ENCODE data around the gene CABP1.

CABP1 gene

DNA sequence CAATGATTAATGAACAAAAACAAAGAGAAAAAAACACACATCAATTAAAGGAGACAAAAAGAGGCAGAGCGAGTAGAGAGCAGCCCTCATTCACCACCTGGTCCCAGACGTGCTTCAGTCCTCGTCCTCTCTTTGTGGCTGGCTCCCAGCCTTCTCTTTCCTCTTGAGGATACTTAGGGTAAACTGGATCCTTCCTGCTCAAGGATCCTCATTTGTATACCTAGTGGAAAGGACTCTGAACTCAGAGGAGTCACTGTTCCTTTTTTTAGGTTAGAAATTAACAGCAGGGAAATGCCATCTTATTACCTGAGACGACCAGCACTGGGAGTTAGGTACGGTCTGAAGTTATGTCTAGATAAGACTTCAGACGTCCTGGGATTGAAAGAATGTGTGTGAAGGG, 56.2 kb downstream of the CABP1 start:
- DNase-seq (ENCODE audit: low read depth), result no peak

DNA sequence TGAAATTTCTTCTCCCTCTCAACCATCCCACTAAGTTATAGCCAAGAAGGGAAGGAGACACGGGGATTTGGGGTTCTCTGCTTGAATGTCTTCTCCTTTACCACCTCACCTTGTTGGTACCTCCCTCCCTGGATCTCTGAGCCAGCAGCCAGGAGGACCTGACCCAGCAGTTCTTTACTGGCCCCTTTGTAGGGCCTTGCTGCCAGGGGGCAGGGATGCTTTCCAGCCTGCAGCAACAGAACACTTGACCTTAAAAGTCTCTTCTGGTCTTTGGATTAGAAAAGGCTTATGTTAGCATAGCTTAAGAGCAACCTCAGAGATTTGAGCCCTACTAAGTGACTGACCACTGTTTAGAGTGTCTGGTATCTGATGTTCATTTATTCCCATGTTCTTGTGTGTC, 56.9 kb downstream of the CABP1 start:
- no peak for DNase-seq (ENCODE audit: low read depth)

DNA sequence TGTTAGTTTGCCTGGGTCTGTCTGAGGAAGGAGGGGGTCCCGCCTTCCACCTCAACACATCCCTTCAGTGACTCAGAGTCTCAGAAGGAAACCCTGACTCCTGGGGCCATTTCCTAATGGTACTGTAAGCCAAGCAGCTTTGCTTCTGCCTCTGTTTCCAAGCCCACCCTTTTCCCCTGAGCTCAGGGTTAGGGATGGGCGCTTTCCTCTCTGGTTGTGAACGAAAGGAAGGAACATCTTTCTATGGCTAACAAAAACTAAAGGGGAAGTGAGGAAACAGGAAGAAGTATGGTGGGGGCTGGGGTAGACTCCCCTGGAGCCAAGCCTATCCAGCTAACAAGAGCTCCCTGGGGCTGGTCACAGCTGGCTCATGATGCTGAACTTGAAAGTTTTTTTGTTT, 58.2 kb downstream of the CABP1 start:
- no peak for DNase-seq (ENCODE audit: low read depth)

DNA sequence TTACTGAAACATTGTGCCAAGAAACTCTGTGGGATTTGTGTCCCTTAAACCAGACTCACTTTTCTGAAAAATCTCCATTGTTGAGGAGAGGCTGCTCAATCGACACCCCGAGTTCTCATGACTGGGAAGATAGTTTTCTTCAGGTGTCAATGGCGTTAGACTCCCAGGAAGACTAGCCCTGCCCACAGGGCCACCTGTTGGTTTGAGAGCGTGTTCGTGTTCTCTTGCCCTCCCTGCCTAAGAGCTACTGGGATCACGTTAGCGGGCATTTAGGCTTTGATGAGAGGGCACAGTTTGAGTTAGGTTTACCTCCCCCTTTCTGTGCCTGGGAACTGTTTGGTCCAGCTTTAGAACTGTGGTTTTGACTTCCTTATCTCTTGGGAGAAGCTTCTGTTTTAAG, 59.1 kb downstream of the CABP1 start:
- no peak for DNase-seq (ENCODE audit: low read depth)

DNA sequence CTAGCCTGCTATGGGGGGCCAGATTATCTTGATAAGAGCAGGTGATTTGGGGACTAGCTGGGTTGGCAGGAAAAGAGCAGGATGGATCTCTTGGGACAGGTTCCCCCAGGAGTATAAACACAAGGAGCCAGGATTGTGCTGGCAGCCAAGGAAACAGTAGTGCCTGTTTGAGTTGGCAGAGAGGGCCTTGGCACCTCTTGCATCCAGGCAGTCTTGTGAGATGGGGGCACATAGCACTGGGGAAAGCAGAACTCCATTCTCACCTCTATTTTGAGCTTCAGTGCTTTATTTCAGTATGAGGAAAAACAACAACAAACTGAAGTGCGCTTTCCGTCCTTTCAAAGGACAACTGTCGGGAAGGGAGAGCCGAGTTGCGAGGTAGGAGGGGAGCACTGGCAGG, 60.5 kb downstream of the CABP1 start:
- DNase-seq (ENCODE audit: low read depth), result no peak

DNA sequence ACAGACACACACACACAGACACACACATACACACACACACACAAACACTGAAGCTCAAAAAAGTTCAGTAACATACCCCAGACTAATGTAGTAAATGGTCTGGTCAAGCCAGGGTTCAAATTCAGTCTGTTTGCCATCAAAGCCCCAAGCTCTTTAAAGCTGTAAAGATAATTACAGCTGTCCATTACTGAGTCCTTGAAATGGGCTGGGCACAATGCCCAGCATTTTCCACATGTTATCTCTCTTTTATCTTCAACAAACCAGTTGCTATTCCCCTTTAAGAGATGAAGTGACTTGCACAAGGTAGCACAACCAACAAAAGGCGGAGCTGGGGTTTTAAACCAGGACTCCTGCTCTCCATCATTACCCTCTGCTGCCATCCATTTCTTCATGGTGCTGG, 62.2 kb downstream of the CABP1 start:
- DNase-seq (ENCODE audit: low read depth), result no peak

DNA sequence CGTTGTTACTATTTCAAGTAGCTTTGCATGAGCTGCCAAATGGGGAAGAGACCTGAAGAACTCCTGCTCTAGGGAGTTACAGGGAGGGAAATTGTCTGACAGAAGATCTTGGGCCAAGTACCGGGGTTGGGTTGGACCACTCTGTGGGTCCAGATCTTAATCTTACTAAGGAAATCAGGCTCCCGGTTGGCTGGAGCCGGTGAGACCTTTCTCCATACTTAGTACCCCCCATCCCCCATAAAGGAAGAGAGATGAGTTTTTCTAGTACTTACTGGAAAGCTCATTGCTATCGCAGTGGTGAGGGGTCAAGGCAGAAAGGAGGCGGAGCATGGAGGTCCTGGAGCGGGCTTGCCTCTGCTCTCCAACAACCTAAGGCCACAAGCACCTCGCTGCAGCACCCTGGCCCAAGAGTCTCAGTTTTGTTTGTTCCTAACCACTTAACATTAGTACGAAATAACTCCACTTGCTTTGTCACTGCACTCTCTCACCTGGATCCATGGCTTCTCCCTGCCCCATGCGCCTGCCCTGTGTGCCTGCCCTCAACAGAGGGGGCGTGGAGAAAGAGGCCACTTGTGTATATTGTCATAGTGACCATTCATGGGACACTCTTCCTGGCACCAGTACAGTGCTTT, 63.0 kb downstream of the CABP1 start:
- DNase-seq (ENCODE audit: low read depth), result no peak

DNA sequence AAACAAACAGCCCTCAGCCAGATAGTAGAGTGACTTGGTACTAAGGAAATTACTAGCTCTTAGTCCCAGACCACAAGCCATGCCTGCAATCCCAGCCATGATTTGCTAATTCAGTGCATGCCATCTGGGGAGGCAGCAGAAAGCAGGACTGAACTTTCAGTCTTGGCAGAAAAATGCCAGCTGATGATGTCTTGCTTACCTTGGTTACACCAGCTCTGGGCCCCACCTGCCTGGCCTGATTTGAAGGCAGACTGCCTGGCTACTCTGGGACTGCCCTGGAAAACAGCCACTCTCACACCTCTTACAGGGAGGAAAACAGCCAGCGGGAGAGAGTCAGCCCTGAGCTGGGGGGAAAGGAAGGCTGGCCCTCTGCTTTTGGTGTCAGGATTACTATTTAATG, 65.2 kb downstream of the CABP1 start:
- no peak for DNase-seq (ENCODE audit: low read depth)

DNA sequence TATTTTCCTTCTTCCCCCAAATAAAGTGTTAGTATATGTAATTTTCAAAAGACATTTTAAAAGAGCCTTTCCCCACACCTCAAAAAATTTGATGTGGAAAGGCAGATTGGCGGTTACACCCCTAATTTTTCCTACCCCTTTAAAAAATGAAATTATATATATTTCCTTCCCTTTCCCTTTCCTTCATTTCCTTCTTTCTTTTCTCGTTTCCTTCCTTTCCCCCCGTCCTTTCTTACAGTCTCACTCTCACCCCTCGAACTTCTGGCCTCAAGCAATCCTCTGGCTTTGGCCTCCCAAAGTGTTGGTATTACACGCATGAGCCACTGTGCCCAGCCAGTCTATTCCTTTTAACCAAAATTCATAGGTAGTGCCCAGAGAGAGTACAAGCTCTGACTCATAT, 65.6 kb downstream of the CABP1 start:
- DNase-seq (ENCODE audit: low read depth), result no peak

DNA sequence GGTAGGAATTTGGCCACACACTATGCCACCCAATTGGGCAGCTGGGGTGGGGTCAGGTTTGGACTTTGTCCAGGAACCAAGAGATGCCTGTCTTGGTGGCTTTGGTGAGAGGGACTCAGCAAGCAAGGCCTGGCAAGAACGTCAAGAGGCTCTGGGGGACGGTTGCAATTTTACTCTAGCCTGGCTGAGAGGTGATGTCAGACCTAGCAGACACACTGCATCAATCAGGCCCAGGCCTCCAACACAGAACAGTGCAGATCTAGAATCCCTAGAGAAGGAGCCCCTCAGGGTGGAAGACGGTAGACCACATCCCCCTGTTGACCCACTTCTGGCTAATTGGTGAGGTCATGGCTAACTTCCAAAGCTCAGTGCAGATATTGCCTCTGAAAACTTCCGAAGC, 68.2 kb downstream of the CABP1 start:
- no peak for DNase-seq (ENCODE audit: low read depth)

DNA sequence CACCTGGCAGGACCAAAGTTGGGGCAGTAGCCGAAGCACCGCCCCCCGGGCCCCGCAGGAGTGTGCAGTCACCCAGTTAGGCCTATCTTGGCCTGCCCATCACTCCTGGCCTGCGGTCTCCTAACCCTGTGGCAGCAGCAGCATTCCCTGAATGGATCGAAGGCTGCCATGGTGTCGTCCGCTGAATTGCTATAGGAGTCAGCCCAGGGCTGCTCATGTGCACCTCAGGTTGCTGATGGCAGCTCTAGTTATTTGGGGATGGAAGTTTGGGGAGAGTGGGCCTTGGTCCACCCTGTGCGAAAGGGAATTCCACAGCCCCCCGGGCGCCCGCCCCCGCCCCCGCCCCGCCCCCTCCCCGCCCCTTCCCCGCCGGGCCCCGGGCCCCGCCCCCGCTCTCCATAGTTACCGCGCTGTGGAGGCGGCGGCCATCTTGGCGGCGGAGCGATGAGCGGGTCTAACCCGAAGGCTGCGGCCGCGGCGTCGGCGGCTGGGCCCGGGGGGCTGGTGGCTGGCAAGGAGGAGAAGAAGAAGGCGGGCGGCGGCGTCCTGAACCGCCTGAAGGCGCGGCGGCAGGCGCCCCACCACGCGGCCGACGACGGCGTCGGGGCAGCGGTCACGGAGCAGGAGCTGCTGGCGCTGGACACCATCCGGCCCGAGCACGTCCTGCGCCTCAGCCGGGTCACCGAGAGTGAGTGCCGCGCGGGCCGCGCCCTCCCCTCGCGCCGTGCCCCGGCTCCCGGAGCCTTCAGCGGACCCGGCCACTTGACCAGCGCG, 69.8 kb downstream of the CABP1 start, which contains the start of gene UNC119B:
UNC119B (plus strand) TSS at position 428 of the 774 bp plus-strand sequence; CDS start at position 445, 17 bp downstream.
- peak; percentile 71 for DNase-seq (ENCODE audit: low read depth)

DNA sequence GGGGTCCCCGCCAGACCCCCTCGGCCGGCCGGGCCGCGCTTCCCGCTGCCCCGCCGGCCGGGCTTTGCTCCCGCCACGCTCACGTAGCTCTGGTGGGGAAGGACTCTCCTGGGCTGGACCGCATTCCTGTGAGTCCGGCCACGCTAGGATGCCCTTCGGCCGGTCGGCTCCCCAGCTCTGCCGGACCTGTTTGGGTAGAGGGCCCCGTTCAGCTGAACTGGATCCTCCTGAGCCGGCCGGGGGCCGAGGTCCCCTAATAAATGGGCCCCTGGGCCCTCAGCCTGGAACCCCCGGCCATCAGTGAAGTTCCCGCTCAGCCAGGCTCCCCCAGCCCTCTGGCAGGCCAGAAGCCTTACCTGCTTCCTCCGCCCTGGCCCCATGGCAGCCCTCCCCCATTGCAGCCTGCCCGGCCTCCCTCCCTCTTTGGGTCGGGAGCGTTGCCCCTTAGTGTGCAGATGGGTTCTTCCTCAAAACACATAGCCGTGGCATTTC, 70.4 kb downstream of the CABP1 start:
- peak; percentile 4 for DNase-seq (ENCODE audit: low read depth)

DNA sequence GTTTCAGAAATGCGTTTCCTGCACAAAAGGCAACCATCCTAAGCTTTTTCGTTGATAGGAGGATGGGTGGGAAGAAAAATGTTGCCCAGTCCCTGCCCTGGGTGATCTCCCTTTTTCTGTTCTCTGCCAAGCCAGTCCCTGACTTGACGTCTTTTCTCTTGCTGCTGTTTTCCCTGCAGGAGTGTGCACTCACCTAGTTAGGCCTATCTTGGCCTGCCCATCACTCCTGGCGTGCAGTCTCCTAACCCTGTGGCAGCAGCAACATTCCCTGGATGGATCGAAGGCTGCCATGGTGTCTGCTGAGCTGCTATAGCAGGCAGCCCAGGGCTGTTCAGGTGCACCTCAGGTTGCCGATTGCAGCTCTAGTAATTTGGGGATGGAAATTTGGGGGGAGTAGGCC, 71.0 kb downstream of the CABP1 start:
- DNase-seq (ENCODE audit: low read depth), result no peak

DNA sequence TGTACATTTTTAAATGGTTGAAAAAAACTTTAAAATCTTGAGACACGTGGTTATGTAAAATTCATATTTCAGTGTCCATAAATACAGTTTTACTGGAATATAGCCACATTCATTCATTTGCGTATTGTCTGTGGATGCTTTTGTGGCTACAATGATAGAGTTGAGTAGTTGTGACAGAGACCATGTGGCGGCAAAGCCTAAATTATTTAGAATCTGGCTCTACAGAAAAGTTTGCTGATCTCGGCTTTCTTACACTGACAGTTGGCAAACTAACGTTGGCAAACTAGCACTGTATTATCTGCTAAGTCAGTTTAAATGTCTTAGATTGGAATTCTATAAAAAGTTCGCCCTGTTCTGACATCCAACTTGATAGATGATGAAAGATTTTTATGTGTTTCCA, 72.2 kb downstream of the CABP1 start:
- DNase-seq (ENCODE audit: low read depth), result no peak

DNA sequence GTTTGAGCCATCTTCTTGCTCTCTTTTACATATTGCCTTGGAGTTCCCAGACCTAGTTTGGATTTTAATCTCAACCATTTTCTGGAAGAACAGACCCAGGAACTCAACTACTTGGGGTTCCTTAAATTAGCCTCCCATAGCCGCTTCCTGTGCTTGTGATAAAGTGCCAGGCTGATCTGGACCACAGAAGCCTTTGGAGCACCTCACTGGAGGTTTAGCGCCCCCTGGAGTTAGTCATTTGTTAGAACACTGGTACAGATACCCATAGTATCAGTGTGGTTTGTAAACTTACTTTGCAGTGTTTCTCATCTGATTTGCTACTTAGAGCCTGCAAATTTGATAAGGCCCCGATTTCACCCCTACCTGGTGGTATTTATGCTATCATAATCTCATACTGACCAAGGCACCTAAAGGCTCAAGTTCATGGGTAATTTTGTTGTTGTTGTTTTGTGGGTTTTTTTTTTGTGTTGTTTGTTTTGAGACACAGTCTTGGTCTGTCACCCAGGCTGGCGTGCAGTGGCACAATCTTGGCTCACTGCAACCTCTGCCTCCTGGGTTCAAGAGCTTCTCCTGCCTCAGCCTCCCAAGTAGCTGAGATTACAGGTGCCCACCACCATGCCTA, 73.5 kb downstream of the CABP1 start:
- peak; percentile 40 for DNase-seq (ENCODE audit: low read depth)

Measured in activated T-helper 9 cell treated with anti-CD3 and anti-CD28 coated beads, Interleukin-2, amount 50 U/mL, for 16 hours (primary cell).